ENCODE measurements around the gene CFAP99. TPM values are rescaled to one million over a fixed set of nuclear protein-coding genes. Genes with fewer than 3 reads are reported as not detected.

CFAP99 gene
- total RNA-seq, 2 donors from 2014 or later = not detected

- no peak for DNase-seq (ENCODE audit: low spot score)
- intact Hi-C loops (cut with DNase I) = no loop called here
Measured at GRCh38 chr4:2408401-2408958, 10.3 kb upstream of the CFAP99 start.

- DNase-seq (ENCODE audit: low spot score) = no peak
- intact Hi-C loops (cut with DNase I) = no loop called here
Measured at GRCh38 chr4:2408976-2409375, 9.8 kb upstream of the CFAP99 start.

DNA sequence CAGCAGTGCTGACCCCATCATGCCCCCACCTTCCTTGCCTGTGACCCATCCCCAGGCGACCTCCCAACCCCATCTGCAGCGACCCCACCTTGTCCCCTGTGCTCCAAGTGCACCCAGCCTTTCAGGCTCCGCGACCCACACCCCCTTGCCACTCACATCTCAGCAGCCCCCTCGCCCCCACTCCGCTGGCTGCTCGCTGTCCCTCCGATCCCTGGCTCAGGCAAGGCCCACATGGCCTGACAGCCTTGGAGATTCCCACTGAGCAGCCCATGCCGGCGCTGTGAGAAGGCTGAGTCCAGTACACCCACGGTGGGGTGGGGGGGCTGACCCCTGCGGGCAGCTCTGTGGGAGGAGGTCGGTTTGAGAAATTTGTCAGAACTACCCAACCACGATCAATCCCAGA is 9.4 kb upstream of the CFAP99 start:
- no peak for DNase-seq (ENCODE audit: low spot score)
- intact Hi-C loops (cut with DNase I) = no loop called here

DNA sequence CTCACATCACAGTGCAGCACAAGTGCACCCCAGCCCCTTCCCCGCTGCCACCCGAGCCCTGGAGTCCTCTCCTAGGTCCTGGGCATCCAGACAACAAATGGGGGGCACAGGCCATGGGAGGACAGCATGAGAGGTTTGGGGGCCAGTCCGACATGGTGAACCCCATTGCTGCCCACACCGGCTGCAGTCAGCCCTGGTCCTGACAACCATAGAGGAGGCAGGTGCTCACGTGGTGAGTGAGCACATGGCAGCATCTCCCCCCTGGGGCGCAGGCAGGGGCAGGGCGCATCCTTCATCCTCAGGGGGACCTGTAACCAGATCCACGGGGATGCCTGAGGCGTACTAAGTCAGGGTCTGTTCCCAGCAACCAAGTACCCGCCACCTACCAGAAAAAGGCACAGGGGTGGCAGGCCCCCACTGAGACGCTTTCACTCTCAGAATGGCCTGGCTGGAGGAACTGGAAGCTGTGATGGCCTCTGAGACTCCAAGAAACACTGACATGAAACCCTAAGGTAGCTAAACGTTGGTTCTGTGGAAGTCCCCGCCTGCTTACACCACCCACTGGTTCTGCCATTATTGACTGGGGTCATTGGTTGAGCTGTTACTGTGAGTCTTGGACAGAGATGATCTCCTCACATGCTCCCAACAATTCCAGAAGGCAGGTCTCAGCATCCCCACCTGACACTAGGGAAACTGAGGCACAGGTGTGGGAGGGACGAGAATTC is 6.8 kb upstream of the CFAP99 start:
- DNase-seq (ENCODE audit: low spot score) = no peak
- intact Hi-C loops (cut with DNase I) = loop anchor here in 1 of 2 donors (10.0 kb wide), 1 partner anchor 147 kb away; the partner anchor contains the start of gene MXD4

- intact Hi-C loops (cut with DNase I) = loop anchor here in 1 of 2 donors (10.0 kb wide), 1 partner anchor 148 kb away; the partner anchor contains the start of gene MXD4
- no peak for DNase-seq (ENCODE audit: low spot score)
Measured at GRCh38 chr4:2412534-2412884, 6.2 kb upstream of the CFAP99 start.

GRCh38 chr4:2412885-2413716 is 5.7 kb upstream of the CFAP99 start:
- DNase-seq (ENCODE audit: low spot score) = peak; percentile 94
- intact Hi-C loops (cut with DNase I) = loop anchor here in 1 of 2 donors (10.0 kb wide), 1 partner anchor 148 kb away; the partner anchor contains the start of gene MXD4

DNA sequence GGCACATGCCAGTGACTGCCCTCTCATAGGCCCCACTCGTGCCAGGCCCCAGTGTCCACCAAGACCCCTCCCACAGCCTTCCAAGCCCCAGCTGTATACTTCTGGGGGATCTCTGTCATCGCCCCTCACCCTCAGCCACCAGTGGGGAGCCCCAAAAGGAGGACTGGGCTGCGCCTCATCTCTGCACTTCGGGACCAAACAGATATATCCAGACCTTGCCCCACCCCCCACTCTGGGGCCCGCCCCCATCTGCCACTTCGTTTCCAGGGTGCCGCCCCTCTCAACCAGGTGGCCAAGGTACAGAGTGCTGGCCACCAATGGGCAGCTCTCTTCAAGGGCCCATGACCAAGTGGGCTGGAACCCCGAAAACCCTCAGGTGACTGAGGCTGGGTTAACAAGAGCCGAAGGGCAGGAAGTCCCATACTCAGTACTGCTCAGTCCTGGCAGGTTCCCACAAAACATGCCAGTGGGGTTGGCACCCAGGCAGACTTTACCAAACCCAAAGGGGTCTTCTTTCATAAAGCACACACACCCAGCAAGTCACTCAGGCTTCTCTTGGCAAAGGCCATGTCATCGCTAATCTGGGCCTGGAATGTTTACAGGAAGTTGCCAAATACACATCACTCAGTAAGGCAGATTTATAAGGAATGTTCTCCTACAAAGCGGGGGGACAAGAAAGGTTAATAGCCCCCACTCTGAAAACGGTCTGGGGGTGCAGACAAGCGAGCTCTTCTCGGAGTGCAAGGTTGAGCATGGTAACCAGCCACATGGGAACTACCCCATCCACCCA is 4.7 kb upstream of the CFAP99 start:
- intact Hi-C loops (cut with DNase I) = loop anchor here in 1 of 2 donors (10.0 kb wide), 1 partner anchor 149 kb away; the partner anchor contains the start of gene MXD4

DNA sequence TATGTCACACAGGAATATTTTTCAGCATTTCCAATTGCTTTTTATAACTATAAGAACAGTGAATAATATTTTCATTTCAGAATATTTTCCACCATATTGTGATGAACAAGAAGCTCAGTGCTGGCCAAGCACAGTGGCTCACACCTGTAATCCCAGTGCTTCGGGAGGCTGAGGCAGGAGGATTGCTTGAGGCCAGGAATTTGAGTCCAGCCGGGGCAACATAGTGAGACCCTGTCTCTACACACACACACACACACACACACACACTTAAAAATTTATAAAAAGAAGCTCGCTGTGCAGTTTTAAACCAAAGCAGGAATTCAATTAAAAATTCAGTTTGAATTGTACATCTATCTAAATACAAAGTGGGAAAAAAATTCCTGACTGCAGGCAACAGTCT is 3.5 kb upstream of the CFAP99 start:
- DNase-seq (ENCODE audit: low spot score) = no peak
- intact Hi-C loops (cut with DNase I) = loop anchor here in 1 of 2 donors (10.0 kb wide), 1 partner anchor 150 kb away; the partner anchor contains the start of gene MXD4

More for the DNA sequence above, 4.7 kb upstream of the CFAP99 start:
- peak; percentile 68 for DNase-seq (ENCODE audit: low spot score)

DNA sequence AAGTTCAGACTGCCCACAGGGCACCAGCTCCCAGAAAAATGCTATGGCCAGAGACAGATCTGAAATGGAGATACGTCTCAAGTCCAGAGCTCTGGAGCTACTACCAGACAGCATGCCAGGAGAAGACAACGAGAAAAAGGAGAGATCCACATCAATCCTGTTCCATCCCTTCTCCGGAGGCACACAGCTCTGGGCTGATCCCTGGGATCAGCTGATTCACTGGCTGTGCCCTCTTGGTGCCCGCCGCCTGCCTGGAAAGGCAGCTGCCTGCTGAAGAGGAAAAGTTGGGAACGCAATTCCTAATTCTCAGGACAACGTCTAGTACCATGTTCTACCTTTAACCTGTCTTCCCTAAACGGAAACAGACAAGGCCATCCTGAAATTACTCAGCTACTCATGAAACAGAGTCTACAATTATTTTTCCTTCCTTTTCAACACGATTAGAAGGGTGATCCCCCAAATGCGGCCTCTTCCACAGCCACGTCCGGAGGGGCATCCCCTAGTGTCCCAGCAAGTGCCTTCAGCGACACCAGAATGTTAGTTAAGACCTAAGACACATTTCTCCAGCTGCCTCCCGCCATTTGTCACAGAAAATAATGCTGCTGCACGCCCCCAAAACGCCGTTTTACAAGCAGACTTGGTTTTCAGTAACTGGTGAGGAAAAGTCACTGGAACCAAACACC is 2.7 kb upstream of the CFAP99 start:
- intact Hi-C loops (cut with DNase I) = loop anchor here in 1 of 2 donors (10.0 kb wide), 1 partner anchor 151 kb away; the partner anchor contains the start of gene MXD4
- no peak for DNase-seq (ENCODE audit: low spot score)

GRCh38 chr4:2416564-2417225 is 2.1 kb upstream of the CFAP99 start:
- no peak for DNase-seq (ENCODE audit: low spot score)
- intact Hi-C loops (cut with DNase I) = loop anchor here in 1 of 2 donors (10.0 kb wide), 1 partner anchor 152 kb away; the partner anchor contains the start of gene MXD4

DNA sequence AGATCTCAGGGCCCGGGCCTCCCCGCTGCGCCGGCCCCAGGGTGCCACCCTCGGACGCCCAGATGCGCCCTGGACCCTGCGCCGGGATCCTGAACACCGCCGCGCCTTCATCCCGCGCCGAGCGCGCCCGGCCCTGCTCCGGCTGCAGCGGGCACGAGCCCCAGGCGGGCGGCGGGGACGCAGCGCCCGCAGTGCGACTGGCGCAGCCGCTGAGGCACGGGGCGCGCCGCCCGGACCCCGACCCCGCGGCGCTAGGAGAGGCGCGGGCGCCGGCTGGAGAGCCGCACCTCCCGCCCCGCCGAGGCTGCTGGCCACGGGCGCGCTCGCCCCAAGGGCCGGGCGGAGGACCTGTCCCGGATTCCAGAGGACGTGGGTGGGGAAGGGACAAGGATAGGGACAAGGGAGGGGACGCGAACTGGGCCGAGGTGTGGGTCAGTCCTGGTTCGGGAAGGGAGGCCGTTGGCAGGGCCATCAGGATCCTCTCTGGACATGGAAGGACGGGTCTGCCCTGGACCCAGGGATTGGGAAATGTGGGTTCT is 1.5 kb upstream of the CFAP99 start:
- intact Hi-C loops (cut with DNase I) = loop anchor here in 1 of 2 donors (10.0 kb wide), 1 partner anchor 152 kb away; the partner anchor contains the start of gene MXD4
- peak; percentile 78 for DNase-seq (ENCODE audit: low spot score)

DNA sequence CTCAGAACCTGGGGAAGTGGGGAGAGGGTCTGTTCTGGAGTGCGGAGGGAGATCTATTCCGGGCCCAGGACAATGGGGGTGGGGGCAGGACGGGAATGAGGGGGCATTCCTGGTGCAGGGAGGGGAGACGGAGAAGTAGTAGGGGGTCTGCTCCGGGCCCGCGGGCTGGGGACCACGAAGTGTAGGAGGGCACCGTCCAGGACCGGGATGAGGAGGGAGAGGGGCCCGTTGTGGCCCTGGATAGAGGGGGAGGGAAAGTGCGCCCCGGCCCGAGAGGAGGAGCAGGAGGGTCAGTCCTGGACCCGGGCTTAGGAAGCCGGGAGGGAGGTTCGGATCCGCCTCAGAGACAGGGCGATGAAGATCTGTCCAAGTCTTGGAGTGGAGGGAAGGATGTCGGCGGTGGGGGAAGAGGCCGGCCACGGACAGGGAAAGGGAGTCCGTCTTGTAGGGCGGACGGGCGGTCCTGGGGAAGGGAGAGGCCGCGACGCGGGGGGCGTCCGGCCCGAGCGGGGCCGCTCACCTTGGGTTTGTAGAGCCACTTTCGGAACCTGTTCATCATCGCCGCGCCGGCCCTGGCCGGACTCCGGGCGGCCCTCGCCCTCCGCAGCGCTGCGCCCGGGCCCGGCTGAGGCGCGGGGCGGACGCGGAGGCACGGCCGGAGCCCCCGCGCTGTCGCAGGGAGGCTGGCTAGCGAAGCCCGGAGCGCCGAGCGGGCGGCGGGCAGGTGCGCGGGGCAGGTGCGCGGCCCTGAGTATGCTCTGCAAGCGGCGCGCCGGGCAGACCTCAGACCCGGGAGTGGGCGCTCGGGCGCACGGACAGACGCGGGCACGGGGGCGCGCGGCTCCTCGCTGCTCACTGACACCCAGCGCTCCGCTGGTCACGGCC is 748 bp upstream of the CFAP99 start, which contains the start of gene ZFYVE28:
ZFYVE28 (minus strand) TSS at position 881 of the 885 bp plus-strand sequence; CDS start at position 559, 322 bp downstream.
- DNase-seq (ENCODE audit: low spot score) = no peak

DNA sequence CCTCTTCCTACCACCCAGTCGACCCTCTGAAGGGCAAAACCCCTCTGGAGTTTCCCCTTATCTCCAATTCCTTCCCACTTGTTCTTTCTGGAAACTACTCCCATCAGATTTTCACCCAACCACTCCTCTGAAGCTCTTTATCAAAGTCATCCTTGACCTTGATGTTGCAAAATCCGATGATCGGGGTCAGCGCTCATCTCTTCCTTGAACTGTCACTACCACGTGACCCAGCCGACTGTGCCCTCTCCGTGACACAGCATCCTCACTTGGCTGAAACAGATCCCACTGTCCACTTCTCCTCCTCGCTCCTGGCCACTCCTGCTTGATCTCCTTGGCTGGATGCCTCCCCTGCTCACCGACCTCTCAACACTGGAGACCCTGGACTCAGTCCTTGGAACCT is 1.1 kb downstream of the CFAP99 start:
- intact Hi-C loops (cut with DNase I) = loop anchor here in 1 of 2 donors (10.0 kb wide), 2 partner anchors 105 to 155 kb away; partner anchors contain the start of gene MXD4
- DNase-seq (ENCODE audit: low spot score) = no peak

More for the DNA sequence above, 748 bp upstream of the CFAP99 start, which contains the start of gene ZFYVE28:
- intact Hi-C loops (cut with DNase I) = loop anchor here in 1 of 2 donors (10.0 kb wide), 1 partner anchor 153 kb away; the partner anchor contains the start of gene MXD4

- intact Hi-C loops (cut with DNase I) = loop anchor here in 1 of 2 donors (10.0 kb wide), 1 partner anchor 103 kb away; no protein-coding TSS in a partner anchor
- no peak for DNase-seq (ENCODE audit: low spot score)
Measured at GRCh38 chr4:2421928-2422327, 3.2 kb downstream of the CFAP99 start.

GRCh38 chr4:2423066-2423465 is 4.3 kb downstream of the CFAP99 start:
- intact Hi-C loops (cut with DNase I) = loop anchor here in 1 of 2 donors (10.0 kb wide), 1 partner anchor 102 kb away; no protein-coding TSS in a partner anchor
- no peak for DNase-seq (ENCODE audit: low spot score)

GRCh38 chr4:2423695-2424094 is 4.9 kb downstream of the CFAP99 start:
- DNase-seq (ENCODE audit: low spot score) = no peak
- intact Hi-C loops (cut with DNase I) = loop anchor here in 1 of 2 donors (10.0 kb wide), 1 partner anchor 101 kb away; no protein-coding TSS in a partner anchor
